K562 (cell line): ENCODE data around the gene RSPRY1. TPM values are rescaled to one million over a fixed set of nuclear protein-coding genes. Genes with fewer than 3 reads are reported as not detected.
A peak's percentile ranks its signal among the peaks of the same experiment; 100 is the strongest.

Source experiments
- CBFA2T3 ChIP-seq: fragments of 450-650 bp; IDR thresholded peaks from 2 replicates; pipeline ENCODE4 v1.6.1; 2017
- CBX5 ChIP-seq: IDR thresholded peaks from 2 replicates; pipeline ENCODE4 v1.6.1; 2014; ENCODE audit warnings: low read depth, borderline replicate concordance
- CCAR2 ChIP-seq: fragments of 200-400 bp; formaldehyde crosslinking; IDR thresholded peaks from 2 replicates; pipeline ENCODE4 v1.6.1; 2017; ENCODE audit warnings: mild to moderate bottlenecking, low read depth, low read length
- HOXB6 ChIP-seq: fragments of 250-450 bp; sonication (Bioruptor Pico); IDR thresholded peaks from 2 replicates; pipeline ENCODE4 v1.5.1; 2022; ENCODE audit warnings: mild to moderate bottlenecking, borderline replicate concordance
- IRF9 ChIP-seq: fragments of 450-650 bp; IDR thresholded peaks from 2 replicates; pipeline ENCODE4 v1.6.1; 2016; ENCODE audit warnings: missing biosample characterization, missing genetic modification characterization
- JUN ChIP-seq, 2 experiments: sonication (generic) in 1 of 2; formaldehyde crosslinking in 1 of 2; IDR thresholded peaks; 2 replicates each; pipeline versions ENCODE4 v1.6.1 to v1.8.0; 2012 to 2022; ENCODE audit warnings: borderline replicate concordance in 2 of 2, mild to moderate bottlenecking in 2 of 2, improper control_type of control experiment in 1 of 2, low read depth in 1 of 2, low read length in 1 of 2, missing genetic modification reagents in 1 of 2
- KLF10 ChIP-seq: fragments of 250-450 bp; sonication (Bioruptor Pico); IDR thresholded peaks from 2 replicates; pipeline ENCODE4 v1.6.1; 2021; ENCODE audit warnings: matching md5 sums
- LARP7 ChIP-seq: fragments of 450-650 bp; IDR thresholded peaks from 2 replicates; pipeline ENCODE4 v1.6.1; 2016
- MXD1 ChIP-seq: fragments of 250-450 bp; sonication (Bioruptor Pico); IDR thresholded peaks from 2 replicates; pipeline ENCODE4 v1.8.0; 2021; ENCODE audit warnings: borderline replicate concordance, mild to moderate bottlenecking, moderate library complexity; ENCODE audit not compliant: poor library complexity, severe bottlenecking
- NCOA6 ChIP-seq: fragments of 450-650 bp; IDR thresholded peaks from 2 replicates; pipeline ENCODE4 v1.6.1; 2017; ENCODE audit warnings: mild to moderate bottlenecking
- SIX5 ChIP-seq, 2 experiments: IDR thresholded peaks; 2 replicates each; pipeline ENCODE4 v1.6.1; 2011; ENCODE audit warnings: low read length in 2 of 2, borderline replicate concordance in 1 of 2, low read depth in 1 of 2, mild to moderate bottlenecking in 1 of 2, moderate library complexity in 1 of 2; ENCODE audit not compliant: insufficient read depth in 1 of 2
- SMARCC2 ChIP-seq: fragments of 450-650 bp; IDR thresholded peaks from 2 replicates; pipeline ENCODE4 v1.6.1; 2017; ENCODE audit warnings: antibody characterized with exemption, moderate library complexity, mild to moderate bottlenecking, low read depth
- SMARCE1 ChIP-seq: fragments of 450-650 bp; IDR thresholded peaks from 2 replicates; pipeline ENCODE4 v1.7.1; 2016; ENCODE audit warnings: mild to moderate bottlenecking
- SUPT5H ChIP-seq: fragments of 450-650 bp; IDR thresholded peaks from 2 replicates; pipeline ENCODE4 v1.6.1; 2016
- ZBED1 ChIP-seq: IDR thresholded peaks from 2 replicates; pipeline ENCODE4 v1.6.1; 2014
- ZNF121 ChIP-seq: sonication (generic); formaldehyde crosslinking; conservative IDR thresholded peaks from 2 replicates; pipeline ENCODE4 v1.8.0; 2022; ENCODE audit warnings: missing genetic modification reagents
- ZNF324 ChIP-seq: fragments of 250-450 bp; sonication (Bioruptor Pico); IDR thresholded peaks from 2 replicates; pipeline ENCODE4 v1.4.0; 2020; ENCODE audit warnings: mild to moderate bottlenecking
- ZNF398 ChIP-seq: fragments of 250-450 bp; sonication (Bioruptor Pico); IDR thresholded peaks from 2 replicates; pipeline ENCODE4 v1.8.0; 2021; ENCODE audit warnings: moderate library complexity, mild to moderate bottlenecking, inconsistent platforms
- polyA plus RNA-seq, 8 experiments: library from polyadenylated mRNA; depleted of rRNA in 4 of 8; stranded (reverse) in 5 of 8; unstranded in 3 of 8; fragments of >200 nt; fragmentation: Nextera tagmentation in 2 of 8; fragmentation: Illumina TruSeq in 1 of 8; extraction: Ambion mirVana in 2 of 8; extraction: Trizol in 1 of 8; gene quantifications; 2 replicates each; pipeline versions ENCODE4 v1.2.1 to v1.2.3, GENCODE V29; 2011 to 2014; ENCODE audit warnings: inconsistent platforms in 1 of 8, missing spikeins in 1 of 8
- total RNA-seq, 7 experiments: library from RNA; depleted of rRNA in 6 of 7; stranded (reverse); fragments of >200 nt in 6 of 7; fragmentation: Illumina TruSeq in 2 of 7; extraction: Trizol in 2 of 7; gene quantifications; 2 replicates each; pipeline versions ENCODE4 v1.2.1 to v1.2.3, GENCODE V29; 2011 to 2021; ENCODE audit warnings: low replicate concordance in 1 of 7
- TF ChIP-seq, protein P1 (sequence below): sonication (generic); formaldehyde crosslinking; IDR thresholded peaks from 2 replicates; pipeline ENCODE4 v1.4.0; 2020; ENCODE audit warnings: mild to moderate bottlenecking, missing genetic modification reagents
- TF ChIP-seq, protein P2 (sequence below): sonication (generic); formaldehyde crosslinking; IDR thresholded peaks from 2 replicates; pipeline ENCODE4 v1.8.0; 2022; ENCODE audit warnings: mild to moderate bottlenecking, missing genetic modification reagents
- TF ChIP-seq, protein P3 (sequence below): sonication (generic); formaldehyde crosslinking; IDR thresholded peaks from 2 replicates; pipeline ENCODE4 v1.8.0; 2022; ENCODE audit warnings: missing genetic modification reagents, mild to moderate bottlenecking, borderline replicate concordance

The RSPRY1 gene
- total and polyA plus RNA-seq, 9 of the 15 experiments (the other 6 are each of a cell fraction or from before 2014, with no cell fraction given), result 10.2 to 27.8 (median 20.8) TPM

- 0 out of 2 replicates have a peak, but pooled peaks have one; percentile 10 for TF ChIP-seq JUN (IDR thresholded peaks at IDR 0.05; ENCODE audit: borderline replicate concordance, low read depth, low read length)
- TF ChIP-seq JUN (CRISPR knock-in tag; IDR thresholded peaks at IDR 0.05; ENCODE audit: borderline replicate concordance), result no peak
- no peak for TF ChIP-seq SMARCC2
- TF ChIP-seq ZBED1, result no peak
- TF ChIP-seq HOXB6 (CRISPR knock-in tag), result no peak
- TF ChIP-seq SUPT5H, result no peak
- TF ChIP-seq SMARCE1, result 0 out of 2 replicates have a peak, but pooled peaks have one; percentile 35
- no peak for TF ChIP-seq CBFA2T3
- no peak for TF ChIP-seq CCAR2
- TF ChIP-seq MXD1 (CRISPR knock-in tag), result no peak
- TF ChIP-seq CBX5, result no peak
- no peak for TF ChIP-seq SIX5 (IDR thresholded peaks at IDR 0.05; ENCODE audit: borderline replicate concordance in 1 of 2, insufficient read depth in 1 of 2, low read depth in 1 of 2, low read length in 2 of 2)
- TF ChIP-seq KLF10 (CRISPR knock-in tag), result no peak
- TF ChIP-seq NCOA6, result no peak
- TF ChIP-seq, protein P1, sequence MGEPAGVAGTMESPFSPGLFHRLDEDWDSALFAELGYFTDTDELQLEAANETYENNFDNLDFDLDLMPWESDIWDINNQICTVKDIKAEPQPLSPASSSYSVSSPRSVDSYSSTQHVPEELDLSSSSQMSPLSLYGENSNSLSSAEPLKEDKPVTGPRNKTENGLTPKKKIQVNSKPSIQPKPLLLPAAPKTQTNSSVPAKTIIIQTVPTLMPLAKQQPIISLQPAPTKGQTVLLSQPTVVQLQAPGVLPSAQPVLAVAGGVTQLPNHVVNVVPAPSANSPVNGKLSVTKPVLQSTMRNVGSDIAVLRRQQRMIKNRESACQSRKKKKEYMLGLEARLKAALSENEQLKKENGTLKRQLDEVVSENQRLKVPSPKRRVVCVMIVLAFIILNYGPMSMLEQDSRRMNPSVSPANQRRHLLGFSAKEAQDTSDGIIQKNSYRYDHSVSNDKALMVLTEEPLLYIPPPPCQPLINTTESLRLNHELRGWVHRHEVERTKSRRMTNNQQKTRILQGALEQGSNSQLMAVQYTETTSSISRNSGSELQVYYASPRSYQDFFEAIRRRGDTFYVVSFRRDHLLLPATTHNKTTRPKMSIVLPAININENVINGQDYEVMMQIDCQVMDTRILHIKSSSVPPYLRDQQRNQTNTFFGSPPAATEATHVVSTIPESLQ (CRISPR knock-in tag), result no peak
- TF ChIP-seq LARP7, result no peak
- TF ChIP-seq, protein P2, sequence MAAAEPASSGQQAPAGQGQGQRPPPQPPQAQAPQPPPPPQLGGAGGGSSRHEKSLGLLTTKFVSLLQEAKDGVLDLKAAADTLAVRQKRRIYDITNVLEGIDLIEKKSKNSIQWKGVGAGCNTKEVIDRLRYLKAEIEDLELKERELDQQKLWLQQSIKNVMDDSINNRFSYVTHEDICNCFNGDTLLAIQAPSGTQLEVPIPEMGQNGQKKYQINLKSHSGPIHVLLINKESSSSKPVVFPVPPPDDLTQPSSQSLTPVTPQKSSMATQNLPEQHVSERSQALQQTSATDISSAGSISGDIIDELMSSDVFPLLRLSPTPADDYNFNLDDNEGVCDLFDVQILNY (CRISPR knock-in tag), result no peak
- TF ChIP-seq ZNF398 (CRISPR knock-in tag), result no peak
- TF ChIP-seq, protein P3, sequence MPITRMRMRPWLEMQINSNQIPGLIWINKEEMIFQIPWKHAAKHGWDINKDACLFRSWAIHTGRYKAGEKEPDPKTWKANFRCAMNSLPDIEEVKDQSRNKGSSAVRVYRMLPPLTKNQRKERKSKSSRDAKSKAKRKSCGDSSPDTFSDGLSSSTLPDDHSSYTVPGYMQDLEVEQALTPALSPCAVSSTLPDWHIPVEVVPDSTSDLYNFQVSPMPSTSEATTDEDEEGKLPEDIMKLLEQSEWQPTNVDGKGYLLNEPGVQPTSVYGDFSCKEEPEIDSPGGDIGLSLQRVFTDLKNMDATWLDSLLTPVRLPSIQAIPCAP (CRISPR knock-in tag), result no peak
- no peak for TF ChIP-seq ZNF121 (CRISPR knock-in tag)
- no peak for TF ChIP-seq IRF9 (tag)
- no peak for TF ChIP-seq ZNF324 (CRISPR knock-in tag)
These were observed 74.3 kb downstream of the RSPRY1 start (continued) for GRCh38 chr16:57260294-57260929.
